Measurements from ENCODE around the gene HMOX1.
"Not testable (repeated sequence)": the region's sequence is repeated elsewhere in the genome, so short reads cannot be mapped to it uniquely, and the experiment has no call there.

The HMOX1 gene

DNA sequence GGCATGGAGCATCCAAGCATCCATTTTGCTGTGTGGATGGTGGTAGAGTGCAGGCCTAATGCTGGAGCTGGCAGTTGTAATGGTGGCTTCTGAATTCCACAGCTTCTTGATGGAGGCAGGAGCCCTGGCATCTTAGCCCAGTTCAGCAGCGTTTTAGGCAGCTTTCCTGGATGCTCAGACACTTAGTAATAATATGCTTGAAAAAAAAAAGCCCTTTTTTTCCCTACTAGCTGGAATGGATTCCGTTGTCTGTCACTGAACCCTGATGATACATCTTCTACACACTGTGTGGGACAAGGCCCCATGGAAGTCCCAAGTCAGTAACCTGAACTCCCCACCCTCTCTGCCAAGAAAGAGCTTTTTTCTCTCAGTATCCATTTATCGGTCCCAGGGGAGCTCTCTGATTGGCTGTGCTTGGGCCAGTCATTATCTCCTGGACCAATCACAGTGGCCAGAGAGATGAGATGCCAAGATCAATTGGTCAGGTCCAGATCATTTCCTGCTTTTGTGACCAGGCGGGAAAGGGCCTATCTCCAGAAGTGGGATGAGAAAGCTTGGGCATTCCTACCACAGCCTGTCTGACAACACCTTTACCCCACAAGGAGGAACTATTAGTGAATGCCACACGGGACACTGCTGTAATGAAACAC lies 53.3 kb downstream of the HMOX1 start:
- DNase-seq (ENCODE audit: low spot score): no peak

DNA sequence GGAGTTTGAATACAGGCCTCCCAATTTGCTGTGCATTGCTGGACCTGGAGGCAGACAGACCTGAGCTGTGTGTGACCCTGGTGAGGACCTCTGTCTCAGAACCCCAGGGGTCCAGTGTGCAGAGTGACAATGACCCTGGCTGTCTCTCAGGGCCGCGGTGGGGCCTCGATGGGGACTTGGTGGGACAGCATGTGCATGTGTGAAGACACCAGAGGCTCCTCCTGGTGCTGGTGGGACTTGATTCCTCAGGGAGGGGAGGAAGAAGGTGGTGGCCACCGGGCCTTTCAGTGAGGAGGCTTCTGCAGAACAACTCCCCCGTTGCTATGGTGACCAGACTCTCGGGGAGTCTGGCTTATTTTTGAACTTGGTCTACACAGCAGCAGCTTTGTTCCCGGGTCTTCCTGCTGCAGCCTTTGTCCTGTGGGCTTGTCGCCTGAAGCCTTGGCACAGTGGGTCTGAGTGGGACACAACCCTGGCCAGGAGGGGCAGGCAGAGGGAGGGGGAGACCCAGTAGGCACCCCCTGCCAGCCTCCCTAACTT lies 54.4 kb downstream of the HMOX1 start:
- no peak for DNase-seq (ENCODE audit: low spot score)

DNA sequence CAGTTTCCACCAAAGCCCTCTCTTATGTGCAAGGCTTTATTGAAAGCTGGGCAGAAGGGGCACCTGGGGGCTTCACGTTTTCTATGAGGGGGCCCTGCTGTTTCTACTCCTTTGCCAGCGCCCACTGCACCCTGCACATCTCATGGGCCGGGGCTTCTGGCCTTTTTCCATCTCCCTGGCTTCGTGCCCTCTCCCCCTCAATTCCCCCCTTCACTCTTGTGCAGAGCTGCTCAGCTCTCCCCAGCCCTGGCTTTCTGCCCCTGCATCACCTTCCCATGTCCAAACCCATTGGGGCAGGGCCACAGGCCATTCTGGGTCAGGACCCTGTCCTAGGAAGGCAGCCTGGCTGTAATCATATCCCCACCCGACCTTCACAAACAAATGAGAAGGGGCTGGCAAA lies 55.5 kb downstream of the HMOX1 start:
- no peak for DNase-seq (ENCODE audit: low spot score)

DNA sequence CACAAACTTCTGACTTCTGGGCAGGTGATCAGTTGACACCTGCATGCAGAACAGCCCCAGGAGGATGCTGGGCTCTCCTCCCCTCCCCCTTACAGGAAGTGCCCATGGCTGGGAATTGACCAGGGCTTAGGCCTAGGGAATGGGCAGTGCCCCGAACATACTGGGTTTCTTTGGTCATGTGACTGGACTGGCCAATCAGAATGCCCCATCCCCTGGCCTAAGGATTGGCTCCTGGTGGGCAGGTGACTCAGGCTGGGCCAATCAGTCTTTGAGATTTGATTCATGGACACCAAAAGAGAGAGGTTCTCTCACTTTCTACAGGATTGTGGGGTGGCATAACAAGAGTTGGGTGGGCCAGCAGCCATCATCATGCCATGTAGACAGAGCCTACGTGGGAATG lies 56.2 kb downstream of the HMOX1 start:
- DNase-seq (ENCODE audit: low spot score): no peak

DNA sequence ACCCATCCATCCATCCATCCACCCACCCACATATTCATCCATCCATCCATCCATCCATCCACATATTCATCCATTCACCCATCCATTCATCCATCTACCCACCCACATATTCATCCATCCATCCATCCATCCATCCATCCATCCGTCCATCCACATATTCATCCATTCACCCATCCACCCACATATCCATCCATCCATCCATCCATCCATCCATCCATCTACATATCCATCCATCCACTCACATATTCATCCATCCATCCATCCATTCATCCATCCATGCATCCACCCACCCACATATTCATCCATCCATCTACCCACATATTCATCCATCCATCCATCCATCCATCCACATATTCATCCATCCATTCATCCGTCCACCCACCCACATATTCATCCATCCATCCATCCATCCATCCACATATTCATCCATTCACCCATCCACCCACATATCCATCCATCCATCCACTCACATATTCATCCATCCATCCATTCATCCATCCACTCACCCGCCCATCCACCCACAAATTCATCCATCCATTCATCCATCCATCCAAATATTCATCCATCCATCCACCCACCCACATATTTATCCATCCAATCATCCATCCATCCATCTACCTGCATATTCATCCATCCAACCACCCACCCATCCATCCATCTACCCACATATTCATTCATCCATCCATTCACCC lies 57.9 kb downstream of the HMOX1 start:
- DNase-seq (ENCODE audit: low spot score): not testable (repeated sequence)

DNA sequence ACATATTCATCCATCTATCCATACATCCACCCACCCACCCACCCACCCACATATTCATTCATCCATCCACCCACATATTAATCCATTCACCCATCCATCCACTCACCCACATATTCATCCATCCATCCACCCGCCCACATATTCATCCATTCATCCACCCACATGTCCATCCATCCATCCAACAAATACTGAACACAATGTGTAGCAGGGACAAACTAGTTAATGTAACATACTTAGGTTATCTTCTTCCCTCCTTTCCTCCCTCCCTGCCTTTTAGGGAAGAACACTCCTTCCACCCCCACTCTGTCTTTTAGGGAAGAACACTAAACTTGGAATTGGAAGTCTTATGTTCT lies 58.4 kb downstream of the HMOX1 start:
- DNase-seq (ENCODE audit: low spot score): no peak

DNA sequence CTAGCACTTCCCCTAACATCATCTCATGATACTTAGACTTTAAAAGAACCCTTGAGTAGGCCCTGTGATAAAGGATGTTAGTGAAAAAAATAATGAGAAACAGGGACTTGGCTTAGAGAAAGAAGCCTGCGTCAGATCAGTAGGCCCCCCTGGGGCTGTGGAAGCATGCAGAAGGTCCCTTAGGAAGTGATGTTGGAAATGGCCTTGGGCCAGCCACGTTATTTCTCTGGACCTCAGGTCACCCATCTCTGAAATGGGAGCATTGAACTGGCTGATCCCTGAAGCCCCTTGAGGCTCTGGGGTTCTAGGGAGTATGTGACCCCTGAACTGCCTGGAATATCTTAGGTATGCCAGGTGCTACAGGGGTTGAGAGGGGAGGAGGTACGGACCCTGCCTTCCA lies 59.2 kb downstream of the HMOX1 start:
- no peak for DNase-seq (ENCODE audit: low spot score)

DNA sequence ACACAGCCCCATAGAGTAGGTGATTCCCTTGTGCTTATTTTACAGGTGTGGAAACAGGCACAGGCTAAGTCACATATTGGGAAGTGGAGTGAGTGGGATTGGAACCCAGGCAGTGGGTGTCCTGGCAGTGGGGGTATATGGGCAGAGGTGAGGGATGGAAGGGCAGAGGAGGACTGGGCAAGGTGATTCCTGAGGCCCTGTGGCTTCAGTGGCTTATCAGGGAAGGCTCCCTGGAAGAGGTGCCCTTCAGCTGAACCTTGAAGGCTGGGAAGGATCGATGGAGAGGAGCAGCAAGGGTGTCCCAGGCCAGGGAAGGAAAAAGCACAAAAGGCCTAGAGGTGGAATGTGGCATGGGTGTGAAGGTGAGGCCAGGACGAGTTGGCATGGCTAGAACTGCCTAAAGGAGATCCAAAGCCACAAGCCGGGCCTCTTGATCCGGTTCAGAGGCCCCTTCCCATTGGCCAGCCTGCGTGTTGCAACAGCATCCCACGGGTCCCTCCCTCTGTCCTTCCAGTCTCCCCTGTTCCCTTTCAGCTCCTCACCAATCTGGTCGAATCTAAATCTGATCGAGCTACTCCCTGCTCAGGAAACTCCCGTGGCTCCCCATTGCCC lies 60.7 kb downstream of the HMOX1 start:
- DNase-seq (ENCODE audit: low spot score): no peak

DNA sequence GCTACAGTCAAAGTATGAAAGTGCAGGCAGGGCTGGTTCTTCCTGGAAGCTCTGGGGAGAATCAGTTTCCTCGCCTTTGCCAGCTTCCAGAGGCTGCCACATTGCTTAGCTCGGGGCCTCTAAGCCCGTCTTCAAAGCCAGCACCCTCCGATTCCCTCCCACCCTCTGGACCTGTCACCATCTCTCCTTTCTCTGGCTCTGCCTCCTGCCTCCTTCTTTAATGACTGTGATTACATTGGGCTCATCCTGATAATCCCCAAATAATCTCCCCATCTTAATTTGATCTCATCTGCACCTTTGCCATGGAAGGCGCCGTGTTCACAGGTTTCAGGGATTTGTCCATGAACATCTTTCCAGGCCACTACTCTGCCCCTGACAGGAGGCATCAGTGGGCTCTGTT lies 61.6 kb downstream of the HMOX1 start:
- no peak for DNase-seq (ENCODE audit: low spot score)

DNA sequence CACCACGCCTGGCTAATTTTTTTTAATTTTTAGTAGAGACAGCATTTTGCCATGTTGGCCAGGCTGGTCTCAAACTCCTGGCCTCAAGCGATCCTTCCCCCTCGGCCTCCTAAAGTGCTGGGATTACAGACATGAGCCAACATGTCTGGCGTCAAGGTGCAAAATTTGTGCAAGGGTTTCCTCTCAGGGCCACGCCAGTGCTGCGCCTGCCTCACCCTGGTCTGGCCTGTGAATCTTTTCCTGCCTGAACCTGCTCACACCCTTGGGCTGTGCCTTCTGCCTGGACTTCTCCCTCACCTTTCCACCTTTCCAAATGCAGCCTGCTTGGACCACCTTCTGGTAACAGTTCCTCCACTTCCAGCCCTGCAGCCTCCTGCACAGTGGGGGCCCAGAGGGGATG lies 62.4 kb downstream of the HMOX1 start:
- DNase-seq (ENCODE audit: low spot score): no peak
